Kidney tubule cell (primary cell): Measurements from ENCODE around the gene AKR1E2.

Source experiments
- DNase-seq: peaks from one replicate; pipeline ENCODE4 v3.0.0-alpha.2; 2018; ENCODE audit warnings: low spot score

The AKR1E2 gene

DNA sequence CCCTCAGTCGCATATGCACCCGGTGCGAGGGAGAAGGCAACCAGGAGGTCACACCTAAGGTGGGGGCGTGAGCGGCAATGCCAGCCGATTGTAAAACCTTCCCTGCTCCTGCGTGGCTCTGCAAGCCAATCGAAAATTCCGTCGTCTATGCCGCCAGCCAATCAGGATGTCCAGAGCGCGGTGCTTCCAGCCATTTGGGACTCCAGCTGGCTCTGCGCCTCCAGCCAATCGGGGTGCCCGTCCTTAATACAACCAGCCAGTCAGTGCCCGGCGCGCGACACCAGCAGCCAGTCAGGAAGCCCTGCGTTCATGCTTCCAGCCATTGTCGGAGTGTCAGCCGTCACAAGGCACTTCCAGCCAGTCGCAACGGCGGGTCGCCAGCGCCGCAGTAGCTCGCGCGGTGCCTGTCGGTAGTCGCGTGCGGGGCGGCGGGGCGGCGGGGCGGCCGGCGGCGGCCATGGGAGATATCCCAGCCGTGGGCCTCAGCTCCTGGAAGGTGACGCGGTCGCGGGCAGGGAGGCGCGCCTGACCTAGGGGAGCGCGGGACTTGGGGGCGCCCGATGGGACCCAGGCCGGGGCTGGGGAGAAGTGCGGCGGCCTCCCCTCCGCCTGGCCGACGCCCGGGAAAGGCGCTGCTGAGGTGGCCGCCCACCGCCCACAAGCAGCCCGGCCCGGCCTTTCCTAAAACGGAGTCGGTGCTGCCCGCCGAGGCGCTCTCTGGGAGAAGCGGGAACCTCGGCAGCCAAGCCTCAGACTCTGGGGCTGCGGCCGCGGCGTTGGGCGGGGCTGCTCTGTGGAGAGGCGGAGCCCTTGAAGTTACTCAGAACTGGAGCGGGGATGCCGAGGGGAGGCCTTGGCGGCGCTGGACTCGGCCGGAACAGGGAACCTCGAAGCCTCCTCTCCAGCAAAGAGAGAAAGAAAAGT lies at the start of gene AKR1E2:
TSS of gene AKR1E2 (plus strand) at position 340 of the 924 bp plus-strand sequence. CDS start at position 458, 118 bp downstream.
- peak; percentile 85 for DNase-seq

- DNase-seq, result no peak
Measured at GRCh38 chr10:4776234-4776638, 49.8 kb upstream of the AKR1E2 start.

DNA sequence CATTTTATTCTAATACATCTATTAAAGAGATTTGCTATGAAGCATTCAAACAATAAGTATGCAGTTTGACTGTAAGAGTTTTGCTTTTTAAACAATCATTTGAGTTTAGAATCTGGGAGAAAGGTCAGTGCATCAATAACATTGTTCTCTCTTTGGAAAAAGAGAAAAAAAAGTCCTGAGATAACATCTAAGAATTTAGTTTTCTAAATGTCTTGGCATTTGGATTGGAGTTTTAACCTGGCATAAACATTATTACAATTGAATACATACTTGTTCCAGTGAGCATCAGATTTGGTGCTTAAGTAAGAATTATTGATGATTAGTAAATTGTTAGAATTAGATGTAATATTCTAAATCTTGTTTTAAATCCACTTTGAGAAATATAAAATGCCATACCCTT lies 47.2 kb upstream of the AKR1E2 start:
- no peak for DNase-seq

GRCh38 chr10:4780091-4780490 lies 45.9 kb upstream of the AKR1E2 start:
- DNase-seq, result no peak

DNA sequence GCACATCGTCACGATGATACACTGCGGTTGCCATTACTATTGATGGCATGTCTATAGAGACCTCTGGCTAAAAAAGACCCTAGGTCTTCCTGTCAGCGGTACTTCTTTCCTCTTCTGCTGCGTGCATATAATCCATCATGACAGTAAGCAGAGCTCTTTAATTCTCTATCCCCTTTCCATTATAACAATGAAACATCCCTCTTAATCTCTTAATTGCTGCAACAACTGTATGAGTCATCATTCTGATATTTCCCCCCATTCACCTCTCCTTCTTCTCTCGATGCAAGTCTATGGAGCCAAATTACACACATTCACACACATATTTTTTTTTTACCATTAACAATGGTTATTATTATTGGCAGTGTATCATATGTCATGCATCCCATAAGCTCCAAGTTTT lies 45.2 kb upstream of the AKR1E2 start:
- DNase-seq, result no peak

- DNase-seq, result peak; percentile 95
Measured at GRCh38 chr10:4781955-4782354, 44.1 kb upstream of the AKR1E2 start.

DNA sequence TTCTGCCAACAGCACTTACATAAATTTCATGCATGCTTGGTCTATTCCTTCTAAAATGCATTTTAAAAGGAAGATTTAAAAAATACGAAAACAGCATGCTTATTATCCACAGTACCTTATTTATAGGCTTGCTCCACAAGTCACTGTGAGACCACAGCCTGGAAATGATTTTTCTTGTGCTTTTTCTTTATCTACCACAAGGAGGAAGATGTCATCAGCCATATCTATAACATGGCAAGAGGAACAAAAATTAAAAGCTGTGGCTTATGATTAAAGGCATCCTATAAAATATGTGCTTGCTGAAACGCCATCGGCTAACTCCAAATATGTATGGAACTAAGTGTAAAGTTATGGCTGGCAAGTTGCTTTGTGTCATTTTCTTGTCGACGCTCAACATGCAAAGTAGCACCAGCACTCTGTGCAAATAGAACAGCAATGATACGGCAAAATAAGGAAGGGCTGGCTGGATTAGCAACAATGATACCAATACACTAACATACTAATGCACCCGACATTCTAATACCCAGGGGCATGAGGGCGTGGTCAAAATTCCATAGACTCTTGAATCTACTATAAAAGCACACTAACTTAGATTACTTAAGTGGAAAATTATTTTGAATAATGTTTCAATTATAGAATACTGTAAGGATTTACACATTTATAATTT lies 41.2 kb upstream of the AKR1E2 start:
- DNase-seq, result no peak

DNA sequence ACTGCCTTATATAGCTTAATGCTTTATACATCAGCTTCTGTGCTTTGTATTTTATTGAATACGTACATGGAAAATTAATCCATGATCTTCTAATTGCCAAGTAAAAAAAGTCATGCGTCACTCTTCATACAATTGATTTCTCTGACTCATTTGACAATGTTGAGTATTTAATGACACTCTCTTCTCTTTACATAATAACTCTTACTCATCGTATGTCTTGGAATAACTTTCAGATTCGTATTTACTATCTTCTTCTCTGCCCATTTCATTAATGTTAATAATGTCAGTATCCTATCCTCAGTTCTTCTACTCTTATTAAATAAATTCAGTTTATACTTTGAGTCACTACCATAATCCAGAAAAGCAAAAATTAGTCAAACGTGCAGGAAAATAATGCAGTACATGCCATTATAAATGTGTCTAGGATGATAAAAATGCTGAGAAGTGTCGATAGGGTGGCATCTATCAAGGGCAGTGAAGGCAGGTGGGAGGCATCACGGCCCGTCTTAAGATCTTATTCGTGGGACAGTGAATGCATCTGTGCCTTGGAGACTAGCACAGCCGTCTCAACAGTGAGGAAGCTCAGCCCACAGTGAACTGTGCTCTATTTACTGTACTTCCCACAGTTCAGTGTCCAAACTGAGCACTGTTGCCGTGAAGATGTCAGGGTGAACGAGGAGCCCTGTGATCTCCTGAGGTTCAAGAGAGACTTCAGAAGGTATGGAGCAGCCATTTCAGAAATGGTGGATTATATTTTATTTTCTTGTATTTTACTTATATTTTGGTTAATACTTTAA lies 39.8 kb upstream of the AKR1E2 start:
- no peak for DNase-seq

- DNase-seq, result no peak
Measured at GRCh38 chr10:4790045-4790444, 36.0 kb upstream of the AKR1E2 start.

GRCh38 chr10:4790922-4791321 lies 35.1 kb upstream of the AKR1E2 start:
- no peak for DNase-seq

DNA sequence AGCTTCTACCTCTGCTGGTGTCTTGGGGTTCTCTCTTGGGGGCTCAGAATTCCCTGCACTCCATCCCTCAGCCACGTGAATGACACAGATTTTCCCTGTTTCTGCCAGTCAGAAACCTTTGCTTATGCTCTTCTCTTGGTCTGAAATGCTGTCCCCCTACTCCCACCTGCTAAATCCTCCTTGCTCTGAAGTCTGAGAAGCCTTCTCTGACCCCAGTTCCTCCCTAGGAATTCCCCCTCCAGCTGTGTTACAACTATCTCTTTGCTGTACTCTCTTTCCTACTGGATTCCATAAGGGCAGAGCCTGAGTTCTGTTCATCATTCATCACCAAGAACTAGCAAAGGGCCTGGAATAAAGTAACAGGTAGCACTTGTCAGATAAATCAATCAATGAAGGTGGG lies 33.6 kb upstream of the AKR1E2 start:
- no peak for DNase-seq

GRCh38 chr10:4801405-4801804 lies 24.6 kb upstream of the AKR1E2 start:
- DNase-seq, result no peak

GRCh38 chr10:4802711-4803487 lies 23.1 kb upstream of the AKR1E2 start:
- no peak for DNase-seq

GRCh38 chr10:4803822-4804221 lies 22.2 kb upstream of the AKR1E2 start:
- DNase-seq, result no peak

GRCh38 chr10:4804465-4804864 lies 21.5 kb upstream of the AKR1E2 start:
- no peak for DNase-seq

DNA sequence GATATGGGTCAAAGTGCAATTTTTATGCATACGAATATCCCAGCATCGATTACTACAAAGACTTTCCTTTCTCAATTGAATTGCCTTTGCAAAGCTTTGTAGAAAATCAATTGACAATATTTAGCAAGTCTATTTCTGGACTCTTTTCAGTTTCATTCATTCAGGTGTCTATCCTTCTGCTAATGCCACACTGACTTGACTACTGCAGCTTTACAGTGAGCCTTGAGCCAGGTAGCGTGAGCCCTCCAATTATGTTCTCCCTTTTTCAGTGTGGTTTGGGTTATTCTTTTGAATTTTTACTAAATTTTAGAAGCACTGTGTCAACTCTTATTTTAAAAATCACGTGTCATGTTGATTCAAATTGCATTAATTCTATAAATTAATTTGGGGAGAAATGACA lies 19.5 kb upstream of the AKR1E2 start:
- no peak for DNase-seq

GRCh38 chr10:4807761-4808507 lies 18.1 kb upstream of the AKR1E2 start:
- DNase-seq, result peak; percentile 96

GRCh38 chr10:4809156-4809555 lies 16.9 kb upstream of the AKR1E2 start:
- DNase-seq, result peak; percentile 63

DNA sequence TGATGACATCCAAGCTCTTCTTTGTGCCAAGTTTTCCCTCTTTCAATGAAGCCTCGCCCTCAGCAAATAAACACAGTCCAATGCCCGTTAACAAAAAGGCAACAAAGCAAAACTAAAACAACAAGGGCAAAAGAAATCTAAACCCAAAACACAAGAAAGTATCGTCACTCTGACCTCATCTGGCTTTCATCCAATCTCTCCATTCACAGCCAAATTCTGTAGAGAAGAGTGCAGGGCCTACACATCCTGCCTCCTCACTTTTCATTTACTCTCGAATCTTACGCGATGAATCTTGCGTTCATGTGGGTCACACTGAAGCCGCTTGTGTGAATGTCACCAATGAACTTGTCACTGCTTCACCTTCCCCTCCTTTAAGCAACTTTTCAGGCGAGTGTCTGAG lies 15.9 kb upstream of the AKR1E2 start:
- DNase-seq, result peak; percentile 33

DNA sequence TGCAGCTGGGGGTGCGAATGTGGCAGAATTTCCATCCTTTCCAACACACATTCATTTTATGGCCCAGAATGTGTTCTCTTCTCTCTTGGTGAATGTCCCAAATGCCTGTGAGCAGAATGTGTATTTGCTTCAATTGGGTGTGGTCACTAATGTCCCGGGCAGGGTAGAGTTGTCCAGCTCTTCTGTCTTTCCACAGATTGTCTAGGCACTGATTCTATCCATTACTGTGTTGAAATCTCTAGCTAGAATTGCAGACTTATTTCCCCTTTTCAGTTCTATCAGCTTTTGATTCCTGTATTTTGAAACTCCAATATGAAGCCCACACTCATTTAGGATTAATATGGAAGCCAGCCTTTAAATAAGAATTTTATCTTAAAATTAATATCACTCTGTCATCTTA lies 14.0 kb upstream of the AKR1E2 start:
- no peak for DNase-seq

- DNase-seq, result peak; percentile 96
Measured at GRCh38 chr10:4813023-4813422, 13.0 kb upstream of the AKR1E2 start.
